ENCODE measurements around the gene SUPT3H.

- TF ChIP-seq, protein P1, sequence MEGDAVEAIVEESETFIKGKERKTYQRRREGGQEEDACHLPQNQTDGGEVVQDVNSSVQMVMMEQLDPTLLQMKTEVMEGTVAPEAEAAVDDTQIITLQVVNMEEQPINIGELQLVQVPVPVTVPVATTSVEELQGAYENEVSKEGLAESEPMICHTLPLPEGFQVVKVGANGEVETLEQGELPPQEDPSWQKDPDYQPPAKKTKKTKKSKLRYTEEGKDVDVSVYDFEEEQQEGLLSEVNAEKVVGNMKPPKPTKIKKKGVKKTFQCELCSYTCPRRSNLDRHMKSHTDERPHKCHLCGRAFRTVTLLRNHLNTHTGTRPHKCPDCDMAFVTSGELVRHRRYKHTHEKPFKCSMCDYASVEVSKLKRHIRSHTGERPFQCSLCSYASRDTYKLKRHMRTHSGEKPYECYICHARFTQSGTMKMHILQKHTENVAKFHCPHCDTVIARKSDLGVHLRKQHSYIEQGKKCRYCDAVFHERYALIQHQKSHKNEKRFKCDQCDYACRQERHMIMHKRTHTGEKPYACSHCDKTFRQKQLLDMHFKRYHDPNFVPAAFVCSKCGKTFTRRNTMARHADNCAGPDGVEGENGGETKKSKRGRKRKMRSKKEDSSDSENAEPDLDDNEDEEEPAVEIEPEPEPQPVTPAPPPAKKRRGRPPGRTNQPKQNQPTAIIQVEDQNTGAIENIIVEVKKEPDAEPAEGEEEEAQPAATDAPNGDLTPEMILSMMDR (IDR thresholded peaks at IDR 0.05) = no peak
- TF ChIP-seq POLR2AphosphoS5 (IDR thresholded peaks at IDR 0.05) = no peak
Observed at GRCh38 chr6:45116714-45117410, 260.9 kb downstream of the SUPT3H start.

Measured in transverse colon (tissue), 4 donors.